Mucosa of descending colon (tissue), 3 donors: Measurements from ENCODE around the gene ZNF730. TPM values are rescaled to one million over a fixed set of nuclear protein-coding genes. Genes with fewer than 3 reads are reported as not detected.

Source experiments
- ATAC-seq: fragments of 200-7000 bp; cut with Tn5 transposase; one replicate; pipeline ENCODE4 v1.9.1; 2020; ENCODE audit warnings: mild to moderate bottlenecking, moderate library complexity
- DNase-seq, 3 donors: peaks; one replicate each; pipeline ENCODE4 v3.0.0-alpha.2; 2020
- H3K36me3 ChIP-seq: fragments of 200-600 bp; one replicate; pipeline ENCODE4 v1.8.0; 2021; ENCODE audit warnings: low read depth, mild to moderate bottlenecking
- H3K4me1 ChIP-seq: fragments of 200-600 bp; one replicate; pipeline ENCODE4 v1.8.0; 2021; ENCODE audit warnings: low read depth, mild to moderate bottlenecking
- H3K4me3 ChIP-seq: fragments of 200-600 bp; one replicate; pipeline ENCODE4 v1.8.0; 2021; ENCODE audit warnings: mild to moderate bottlenecking
- H3K9me3 ChIP-seq: fragments of 200-600 bp; one replicate; pipeline ENCODE4 v1.8.0; 2021; ENCODE audit warnings: mild to moderate bottlenecking
- intact Hi-C, 2 donors: fragments of 100-400 bp; cut with DNase I in 1 of 2; cut with micrococcal nuclease in 1 of 2; formaldehyde crosslinking; loops; one replicate each; pipeline versions ENCODE4 v1.11.0 to v1.11.1; 2022; cut with DNase I, micrococcal nuclease
- total RNA-seq, 3 donors: library from RNA; stranded (reverse); fragmentation: NEBNext Ultra II Directional in 2 of 3; extraction: Animal tissue kit (Norgen Biotek cat#: 25700) in 2 of 3; gene quantifications; one replicate each; pipeline versions ENCODE4 v1.2.1 to v1.2.4, GENCODE V29; 2021 to 2023
- TF ChIP-seq, protein P1 (sequence below): fragments of 200-600 bp; IDR thresholded peaks from one replicate; pipeline ENCODE4 v1.8.0; 2022; ENCODE audit warnings: antibody characterized with exemption, mild to moderate bottlenecking
- donor health status: DM: no; HTN: no; CAD: no; lungs with moderate emphysema.
- donor health status: DM: no; HTN: no; CAD: no.
- donor health status: DM: no; HTN: yes; CAD: no.

ZNF730 gene
- total RNA-seq, 3 donors from 2014 or later, result 0.41 to 0.60 (median 0.49) TPM

GRCh38 chr19:23093832-23094231 is 23.0 kb upstream of the ZNF730 start:
- intact Hi-C loops, result no loop called here
- peaks cover 34% of the 10 kb centered on the region for H3K9me3 ChIP-seq
- DNase-seq, result no peak
- no peak overlapping the region for H3K4me3 ChIP-seq
- H3K36me3 ChIP-seq, result no peaks in the 10 kb centered on the region
- H3K4me1 ChIP-seq, result no peaks in the 10 kb centered on the region
- TF ChIP-seq, protein P1, sequence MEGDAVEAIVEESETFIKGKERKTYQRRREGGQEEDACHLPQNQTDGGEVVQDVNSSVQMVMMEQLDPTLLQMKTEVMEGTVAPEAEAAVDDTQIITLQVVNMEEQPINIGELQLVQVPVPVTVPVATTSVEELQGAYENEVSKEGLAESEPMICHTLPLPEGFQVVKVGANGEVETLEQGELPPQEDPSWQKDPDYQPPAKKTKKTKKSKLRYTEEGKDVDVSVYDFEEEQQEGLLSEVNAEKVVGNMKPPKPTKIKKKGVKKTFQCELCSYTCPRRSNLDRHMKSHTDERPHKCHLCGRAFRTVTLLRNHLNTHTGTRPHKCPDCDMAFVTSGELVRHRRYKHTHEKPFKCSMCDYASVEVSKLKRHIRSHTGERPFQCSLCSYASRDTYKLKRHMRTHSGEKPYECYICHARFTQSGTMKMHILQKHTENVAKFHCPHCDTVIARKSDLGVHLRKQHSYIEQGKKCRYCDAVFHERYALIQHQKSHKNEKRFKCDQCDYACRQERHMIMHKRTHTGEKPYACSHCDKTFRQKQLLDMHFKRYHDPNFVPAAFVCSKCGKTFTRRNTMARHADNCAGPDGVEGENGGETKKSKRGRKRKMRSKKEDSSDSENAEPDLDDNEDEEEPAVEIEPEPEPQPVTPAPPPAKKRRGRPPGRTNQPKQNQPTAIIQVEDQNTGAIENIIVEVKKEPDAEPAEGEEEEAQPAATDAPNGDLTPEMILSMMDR, result no peak
- ATAC-seq, result no peak

DNA sequence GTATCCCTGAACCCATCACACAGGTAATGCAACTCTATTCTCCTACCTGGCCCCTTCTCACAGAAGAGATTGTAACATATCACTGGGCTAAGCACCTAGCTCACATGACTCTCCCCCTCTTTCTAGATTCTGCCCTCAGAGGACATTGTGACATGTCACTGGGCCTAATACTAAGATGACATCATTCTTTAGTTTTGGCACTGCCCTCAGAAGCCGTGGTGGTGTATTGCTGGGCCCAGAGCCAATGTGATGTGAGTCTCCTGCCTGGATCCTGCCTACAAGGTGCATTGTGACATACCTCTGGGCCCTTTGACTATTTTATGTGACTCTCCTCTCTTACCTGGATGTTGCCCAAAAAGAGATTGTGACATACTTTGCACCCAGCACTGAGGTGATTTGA is 21.4 kb upstream of the ZNF730 start:
- Histone ChIP-seq H3K4me1 (no peaks in the 10 kb centered on the region), H3K9me3 (peaks cover 21% of the 10 kb centered on the region), H3K36me3 (no peaks in the 10 kb centered on the region), H3K4me3 (no peak overlapping the region)
- TF ChIP-seq, protein P1, result no peak
- no peak for ATAC-seq
- no peak for DNase-seq
- intact Hi-C loops, result no loop called here

DNA sequence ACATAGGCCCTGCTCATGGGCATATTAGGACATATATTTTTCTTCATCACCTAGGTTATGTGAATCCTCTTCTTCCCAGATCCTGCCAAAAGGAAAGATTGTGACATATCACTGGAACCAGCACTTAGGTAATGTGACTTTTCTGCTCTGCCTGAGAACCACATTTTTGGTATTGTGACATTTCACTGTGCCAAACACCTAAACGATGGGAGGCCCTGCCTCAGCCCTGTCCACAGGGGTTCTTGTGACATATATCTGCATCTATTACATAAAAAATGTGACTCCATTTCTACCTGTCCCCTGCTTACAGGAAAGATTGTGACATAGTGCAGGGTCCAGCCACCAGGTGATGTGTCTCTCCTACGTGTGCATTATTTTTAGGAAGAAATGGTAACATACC is 18.5 kb upstream of the ZNF730 start:
- intact Hi-C loops, result no loop called here
- no peak for ATAC-seq
- Histone ChIP-seq H3K4me1 (no peaks in the 10 kb centered on the region), H3K9me3 (peaks cover 2% of the 10 kb centered on the region), H3K4me3 (no peak overlapping the region), H3K36me3 (no peaks in the 10 kb centered on the region)
- DNase-seq, result no peak
- TF ChIP-seq, protein P1, result no peak

DNA sequence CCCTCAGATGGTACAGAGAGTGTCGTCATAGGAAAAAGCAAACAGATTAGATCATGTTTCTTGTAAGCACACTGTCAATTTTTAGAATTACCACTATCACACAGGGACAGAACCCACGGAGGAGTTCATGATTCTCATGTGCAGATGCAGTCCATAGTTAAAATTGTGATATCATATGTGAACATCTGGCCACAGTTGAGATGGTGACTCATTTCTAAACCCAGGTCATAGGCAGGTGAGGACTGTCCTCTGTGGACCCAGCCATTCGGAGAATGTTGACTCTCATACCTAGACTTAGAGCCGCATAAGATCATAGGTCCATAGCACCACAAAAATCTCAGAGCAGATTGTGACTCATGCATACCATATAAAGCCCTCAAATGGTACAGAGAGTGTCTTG is 17.8 kb upstream of the ZNF730 start:
- intact Hi-C loops, result no loop called here
- H3K4me1 ChIP-seq, result no peaks in the 10 kb centered on the region
- H3K4me3 ChIP-seq, result no peak overlapping the region
- H3K36me3 ChIP-seq, result no peaks in the 10 kb centered on the region
- peaks cover 2% of the 10 kb centered on the region for H3K9me3 ChIP-seq
- DNase-seq, result no peak
- ATAC-seq, result no peak
- TF ChIP-seq, protein P1, result no peak

DNA sequence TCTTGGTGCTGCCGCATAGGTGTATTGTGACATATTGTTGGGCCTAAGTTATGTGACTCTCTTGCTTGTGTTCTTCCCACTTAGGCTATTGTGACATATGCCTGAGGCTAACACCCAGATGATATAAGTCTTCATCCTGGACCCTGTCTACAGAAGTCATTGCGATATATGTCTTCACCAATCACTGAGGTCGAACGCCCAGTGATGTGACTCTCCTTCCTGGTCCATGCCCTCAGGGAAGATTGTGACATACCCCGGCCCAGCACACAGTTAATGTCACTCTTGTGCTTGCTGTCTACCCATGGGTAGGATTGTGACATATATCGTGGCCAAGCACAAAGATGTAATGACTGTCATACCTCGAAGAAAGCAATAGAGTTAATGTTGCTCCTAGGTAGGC is 16.9 kb upstream of the ZNF730 start:
- H3K4me1 ChIP-seq, result no peaks in the 10 kb centered on the region
- no peaks in the 10 kb centered on the region for H3K9me3 ChIP-seq
- TF ChIP-seq, protein P1, result no peak
- intact Hi-C loops, result no loop called here
- no peak for ATAC-seq
- no peak overlapping the region for H3K4me3 ChIP-seq
- no peaks in the 10 kb centered on the region for H3K36me3 ChIP-seq
- DNase-seq, result no peak

DNA sequence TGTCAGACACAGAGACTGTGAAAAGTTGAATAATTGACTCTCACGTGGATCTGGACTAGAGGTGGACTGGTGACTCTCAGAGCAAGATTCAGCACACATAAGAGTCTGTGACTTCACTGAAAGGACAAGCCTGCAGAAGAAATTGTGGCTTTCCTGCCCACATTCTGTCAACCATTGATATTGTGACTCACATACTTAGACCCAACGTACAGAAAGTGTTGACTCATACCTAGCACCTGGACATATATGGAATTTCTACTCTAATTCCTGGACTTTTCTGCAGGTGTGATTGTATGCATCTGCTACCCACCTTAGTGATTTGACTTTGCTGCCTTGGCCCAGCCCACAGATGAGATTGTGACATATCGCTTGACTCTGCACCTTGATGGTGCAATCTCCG is 15.6 kb upstream of the ZNF730 start:
- Histone ChIP-seq H3K4me1 (no peaks in the 10 kb centered on the region), H3K4me3 (no peak overlapping the region), H3K9me3 (no peaks in the 10 kb centered on the region), H3K36me3 (no peaks in the 10 kb centered on the region)
- ATAC-seq, result no peak
- intact Hi-C loops, result no loop called here
- no peak for DNase-seq
- TF ChIP-seq, protein P1, result no peak
